Erythroblast (primary cell): ENCODE results near the gene ALKBH7.

ENCODE experiments used
- GATA1 ChIP-seq: IDR thresholded peaks from 2 replicates; pipeline ENCODE4 v1.6.1; 2011; ENCODE audit warnings: low read depth, mild to moderate bottlenecking, control low read depth, low read length, moderate library complexity
- POLR2A ChIP-seq: IDR thresholded peaks from 2 replicates; pipeline ENCODE4 v1.6.1; 2011; ENCODE audit warnings: mild to moderate bottlenecking, low read length

GRCh38 chr19:6324757-6325156, 47.8 kb upstream of the ALKBH7 start:
- no peak for TF ChIP-seq POLR2A
- no peak for TF ChIP-seq GATA1
